Measurements from ENCODE around the gene SNCB.
"Not testable (repeated sequence)": the region's sequence is repeated elsewhere in the genome, so short reads cannot be mapped to it uniquely, and the experiment has no call there.

SNCB gene

GRCh38 chr5:176624142-176624541, 6.2 kb downstream of the SNCB start:
- no peak for DNase-seq (ENCODE audit: low read depth)

- no peak for DNase-seq (ENCODE audit: low read depth)
These were observed 8.7 kb downstream of the SNCB start for GRCh38 chr5:176621661-176622079.

- no peak for DNase-seq (ENCODE audit: low read depth)
These were observed 9.9 kb downstream of the SNCB start for GRCh38 chr5:176620333-176620981.

- DNase-seq (ENCODE audit: low read depth): no peak
These were observed 10.6 kb downstream of the SNCB start for GRCh38 chr5:176619569-176620332.

- peak; percentile 77 for DNase-seq (ENCODE audit: low read depth)
These were observed 11.1 kb downstream of the SNCB start for GRCh38 chr5:176619203-176619568.

- no peak for DNase-seq (ENCODE audit: low read depth)
These were observed 11.6 kb downstream of the SNCB start for GRCh38 chr5:176618783-176619182.

GRCh38 chr5:176616511-176616910, 13.8 kb downstream of the SNCB start:
- no peak for DNase-seq (ENCODE audit: low read depth)

- DNase-seq (ENCODE audit: low read depth): no peak
These were observed 15.4 kb downstream of the SNCB start for GRCh38 chr5:176614805-176615478.

- DNase-seq (ENCODE audit: low read depth): no peak
These were observed 17.5 kb downstream of the SNCB start for GRCh38 chr5:176612855-176613254.

GRCh38 chr5:176612008-176612407, 18.3 kb downstream of the SNCB start:
- no peak for DNase-seq (ENCODE audit: low read depth)

GRCh38 chr5:176611435-176611834, 18.9 kb downstream of the SNCB start:
- DNase-seq (ENCODE audit: low read depth): no peak

- peak; percentile 13 for DNase-seq (ENCODE audit: low read depth)
These were observed 19.9 kb downstream of the SNCB start for GRCh38 chr5:176610435-176610773.

- peak; percentile 17 for DNase-seq (ENCODE audit: low read depth)
These were observed 20.5 kb downstream of the SNCB start, which contains the start of gene GPRIN1 for GRCh38 chr5:176609724-176610434. Gene GPRIN1, minus strand, starts transcription at chr5:176610156. Its CDS starts 10,322 bp downstream, at chr5:176599834.

GRCh38 chr5:176608937-176609723, 21.2 kb downstream of the SNCB start:
- no peak for DNase-seq (ENCODE audit: low read depth)

- DNase-seq (ENCODE audit: low read depth): no peak
These were observed 22.1 kb downstream of the SNCB start for GRCh38 chr5:176608142-176608705.

GRCh38 chr5:176606875-176607274, 23.5 kb downstream of the SNCB start:
- no peak for DNase-seq (ENCODE audit: low read depth)

- no peak for DNase-seq (ENCODE audit: low read depth)
These were observed 24.3 kb downstream of the SNCB start for GRCh38 chr5:176606032-176606431.

- no peak for DNase-seq (ENCODE audit: low read depth)
These were observed 27.2 kb downstream of the SNCB start for GRCh38 chr5:176603091-176603490.

- DNase-seq (ENCODE audit: low read depth): no peak
These were observed 28.3 kb downstream of the SNCB start for GRCh38 chr5:176601901-176602482.

GRCh38 chr5:176599749-176600430, 30.4 kb downstream of the SNCB start:
- not testable (repeated sequence) for DNase-seq (ENCODE audit: low read depth)

Measured in stimulated activated CD4-positive, alpha-beta T cell treated with anti-CD3 and anti-CD28 coated beads, Interleukin-2, amount 100 ng/mL, for 4 hours (primary cell).